ENCODE measurements around the gene ZC3H12D. TPM values are rescaled to one million over a fixed set of nuclear protein-coding genes. Genes with fewer than 3 reads are reported as not detected.

ZC3H12D gene
- total RNA-seq, 6 donors from 2014 or later = 1.4 to 5.7 (median 2.6) TPM

- no peaks in the 10 kb centered on the region for H3K4me1 ChIP-seq
- H3K27ac ChIP-seq = no peak overlapping the region
- H3K36me3 ChIP-seq = no peaks in the 10 kb centered on the region
- H3K27me3 ChIP-seq = no peaks in the 10 kb centered on the region
- H3K4me3 ChIP-seq = no peak overlapping the region
- DNase-seq = no peak
- 80 to 83% methylated on average over 7 of the region's 7 CpGs for WGBS, 2 donors
- TF ChIP-seq POLR2AphosphoS5 (IDR thresholded peaks at IDR 0.05) (no peak), POLR2A (IDR thresholded peaks at IDR 0.05) (no peak), CTCF (IDR thresholded peaks at IDR 0.05) (no peak), EP300 (IDR thresholded peaks at IDR 0.05) (no peak)
- no peak for ATAC-seq (ENCODE audit: low FRiP score in 2 of 2)
- H3K9me3 ChIP-seq = no peaks in the 10 kb centered on the region
These were observed 9.0 kb upstream of the ZC3H12D start for GRCh38 chr6:149493761-149494320.

GRCh38 chr6:149492798-149493343 is 8.1 kb upstream of the ZC3H12D start:
- H3K9me3 ChIP-seq = no peaks in the 10 kb centered on the region
- no peak for TF ChIP-seq POLR2A (IDR thresholded peaks at IDR 0.05)
- no peak for TF ChIP-seq POLR2AphosphoS5 (IDR thresholded peaks at IDR 0.05)
- no peak for TF ChIP-seq EP300 (IDR thresholded peaks at IDR 0.05)
- no peak for TF ChIP-seq CTCF (IDR thresholded peaks at IDR 0.05)

GRCh38 chr6:149489967-149490366 is 5.2 kb upstream of the ZC3H12D start:
- TF ChIP-seq EP300 (IDR thresholded peaks at IDR 0.05) = no peak
- TF ChIP-seq CTCF (IDR thresholded peaks at IDR 0.05) = no peak
- no peak for TF ChIP-seq POLR2AphosphoS5 (IDR thresholded peaks at IDR 0.05)
- TF ChIP-seq POLR2A (IDR thresholded peaks at IDR 0.05) = no peak
- no peaks in the 10 kb centered on the region for H3K9me3 ChIP-seq
- H3K4me1 ChIP-seq = peaks cover 6 to 9% (median 7%) of the 10 kb centered on the region in 4 donors
- no peak overlapping the region for H3K27ac ChIP-seq
- H3K36me3 ChIP-seq = no peaks in the 10 kb centered on the region
- no peak overlapping the region for H3K4me3 ChIP-seq
- no peak for DNase-seq
- no peaks in the 10 kb centered on the region for H3K27me3 ChIP-seq
- no peak for ATAC-seq (ENCODE audit: low FRiP score in 2 of 2)
- WGBS, 2 donors = 92 to 96% methylated on average over 4 of the region's 4 CpGs

More at GRCh38 chr6:149492798-149493343, 8.1 kb upstream of the ZC3H12D start:
- Histone ChIP-seq H3K27ac (no peak overlapping the region), H3K4me1 (no peaks in the 10 kb centered on the region), H3K36me3 (no peaks in the 10 kb centered on the region), H3K4me3 (no peak overlapping the region), H3K27me3 (no peaks in the 10 kb centered on the region)
- no peak for DNase-seq
- ATAC-seq (ENCODE audit: low FRiP score in 2 of 2) = no peak
- 79 to 87% methylated on average over 4 of the region's 4 CpGs for WGBS, 2 donors

GRCh38 chr6:149488815-149489214 is 4.0 kb upstream of the ZC3H12D start:
- ATAC-seq (ENCODE audit: low FRiP score in 2 of 2) (no peak), DNase-seq (peak in 1 of 2 donors; percentile 48)
- Histone ChIP-seq H3K27ac (peak overlapping the region in 1 of 4 donors; percentile 23), H3K4me3 (no peak overlapping the region), H3K9me3 (no peaks in the 10 kb centered on the region), H3K4me1 (peaks cover 16 to 19% (median 18%) of the 10 kb centered on the region in 4 donors), H3K36me3 (no peaks in the 10 kb centered on the region), H3K27me3 (no peaks in the 10 kb centered on the region)
- TF ChIP-seq POLR2A (IDR thresholded peaks at IDR 0.05) (no peak), CTCF (IDR thresholded peaks at IDR 0.05) (no peak), POLR2AphosphoS5 (IDR thresholded peaks at IDR 0.05) (no peak), EP300 (IDR thresholded peaks at IDR 0.05) (no peak)
- 37 to 83% methylated on average over 3 of the region's 3 CpGs for WGBS, 2 donors

GRCh38 chr6:149487316-149487715 is 2.5 kb upstream of the ZC3H12D start:
- no peak overlapping the region for H3K27ac ChIP-seq
- no peaks in the 10 kb centered on the region for H3K36me3 ChIP-seq
- TF ChIP-seq CTCF (IDR thresholded peaks at IDR 0.05) = no peak
- TF ChIP-seq POLR2AphosphoS5 (IDR thresholded peaks at IDR 0.05) = no peak
- TF ChIP-seq POLR2A (IDR thresholded peaks at IDR 0.05) = no peak
- DNase-seq (no peak), ATAC-seq (ENCODE audit: low FRiP score in 2 of 2) (no peak)
- H3K27me3 ChIP-seq = no peaks in the 10 kb centered on the region
- H3K9me3 ChIP-seq = no peaks in the 10 kb centered on the region
- 89 to 94% methylated on average over 4 of the region's 4 CpGs for WGBS, 2 donors
- H3K4me1 ChIP-seq = peaks cover 24 to 33% (median 30%) of the 10 kb centered on the region in 4 donors
- H3K4me3 ChIP-seq = no peak overlapping the region

All from upper lobe of left lung (tissue), 6 donors.